ENCODE measurements around the gene IQSEC3.
A peak's percentile ranks its signal among the peaks of the same experiment; 100 is the strongest.

IQSEC3 gene

DNA sequence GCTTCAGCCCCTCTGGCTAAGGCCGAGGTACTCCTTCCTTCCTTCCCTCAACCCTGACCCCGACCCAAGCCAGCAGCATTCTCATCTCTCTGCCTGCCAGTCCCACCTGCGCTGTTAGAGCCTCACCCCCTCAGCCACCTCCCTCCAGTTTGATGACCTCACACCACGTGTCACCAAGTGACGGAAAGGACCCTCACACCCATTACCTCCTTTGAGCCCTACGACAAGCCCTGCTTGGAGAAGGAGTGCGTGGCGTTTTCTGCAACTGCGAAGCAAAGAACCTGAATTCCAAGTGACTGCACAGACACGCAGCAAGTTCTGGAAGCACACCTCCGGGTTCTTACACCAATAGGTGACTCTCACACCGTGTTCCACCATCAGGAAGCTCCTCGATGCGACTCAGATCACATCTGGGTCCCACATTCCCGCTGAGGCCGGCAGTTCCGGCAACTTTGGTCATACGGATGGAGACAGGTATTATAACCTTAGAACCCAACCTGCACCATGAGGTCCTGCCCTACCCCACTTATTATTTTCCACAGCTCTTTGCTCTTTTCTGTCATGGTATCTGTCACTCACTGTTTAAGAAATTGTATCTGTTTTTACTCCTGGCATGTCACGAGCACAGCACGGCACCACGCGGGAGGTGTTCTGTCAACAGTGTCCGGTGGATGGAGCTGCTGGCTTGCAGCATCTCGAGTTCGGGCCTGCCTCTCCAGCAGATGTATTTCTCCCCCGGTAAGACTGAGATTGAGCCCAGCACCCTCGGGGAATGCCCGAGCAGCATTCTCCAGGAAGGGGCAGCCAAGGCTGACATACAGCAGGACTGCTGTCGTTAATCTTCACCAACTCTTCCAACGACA lies 152.4 kb downstream of the IQSEC3 start:
- H4K20me1 ChIP-seq (ENCODE audit: insufficient read depth) = no peaks in the 10 kb centered on the region
- H3K9ac ChIP-seq = no peak overlapping the region
- no peak overlapping the region for H3K27ac ChIP-seq
- H3K36me3 ChIP-seq (ENCODE audit: insufficient read depth) = no peaks in the 10 kb centered on the region
- no peaks in the 10 kb centered on the region for H3K79me2 ChIP-seq (ENCODE audit: insufficient read depth, low read depth)
- peaks cover 22% of the 10 kb centered on the region; the same call in 1 of the 2 replicates for H3K27me3 ChIP-seq (ENCODE audit: insufficient read depth, low read depth)
- no peaks in the 10 kb centered on the region for H3K4me1 ChIP-seq (ENCODE audit: low read depth, poor library complexity, severe bottlenecking)
- H2AFZ ChIP-seq (ENCODE audit: low read depth) = no peak overlapping the region
- H3K4me2 ChIP-seq = no peak overlapping the region
- TF ChIP-seq, protein P1, sequence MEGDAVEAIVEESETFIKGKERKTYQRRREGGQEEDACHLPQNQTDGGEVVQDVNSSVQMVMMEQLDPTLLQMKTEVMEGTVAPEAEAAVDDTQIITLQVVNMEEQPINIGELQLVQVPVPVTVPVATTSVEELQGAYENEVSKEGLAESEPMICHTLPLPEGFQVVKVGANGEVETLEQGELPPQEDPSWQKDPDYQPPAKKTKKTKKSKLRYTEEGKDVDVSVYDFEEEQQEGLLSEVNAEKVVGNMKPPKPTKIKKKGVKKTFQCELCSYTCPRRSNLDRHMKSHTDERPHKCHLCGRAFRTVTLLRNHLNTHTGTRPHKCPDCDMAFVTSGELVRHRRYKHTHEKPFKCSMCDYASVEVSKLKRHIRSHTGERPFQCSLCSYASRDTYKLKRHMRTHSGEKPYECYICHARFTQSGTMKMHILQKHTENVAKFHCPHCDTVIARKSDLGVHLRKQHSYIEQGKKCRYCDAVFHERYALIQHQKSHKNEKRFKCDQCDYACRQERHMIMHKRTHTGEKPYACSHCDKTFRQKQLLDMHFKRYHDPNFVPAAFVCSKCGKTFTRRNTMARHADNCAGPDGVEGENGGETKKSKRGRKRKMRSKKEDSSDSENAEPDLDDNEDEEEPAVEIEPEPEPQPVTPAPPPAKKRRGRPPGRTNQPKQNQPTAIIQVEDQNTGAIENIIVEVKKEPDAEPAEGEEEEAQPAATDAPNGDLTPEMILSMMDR (conservative IDR thresholded peaks at IDR 0.05; ENCODE audit: low read depth, low read length) = no peak
- H3K4me3 ChIP-seq (IDR thresholded peaks at IDR 0.05; ENCODE audit: insufficient read depth, low read depth, low read length) = no peak overlapping the region

DNA sequence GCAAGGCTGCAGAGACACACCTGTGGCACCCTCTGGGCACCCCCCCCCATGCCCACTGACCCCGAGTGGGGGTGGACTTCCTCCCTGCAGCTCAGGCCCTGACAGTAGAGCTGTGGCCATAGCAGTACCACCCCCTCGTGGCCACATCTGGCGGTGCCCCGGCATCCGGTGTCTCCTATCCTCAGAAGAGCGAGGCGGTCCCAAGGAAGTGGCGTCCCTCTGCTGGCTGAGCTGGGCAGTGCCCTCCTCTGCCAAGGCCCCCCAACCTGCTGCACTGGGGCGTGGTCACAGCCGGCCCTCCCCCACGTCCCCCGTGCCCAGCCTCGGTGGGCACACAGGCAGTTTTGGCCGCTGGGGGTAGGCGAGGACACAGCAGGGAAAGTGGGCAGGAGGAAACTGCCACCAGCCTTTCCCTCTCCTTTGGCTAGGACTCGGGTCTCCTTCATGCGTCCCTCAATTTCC lies 153.4 kb downstream of the IQSEC3 start:
- TF ChIP-seq, protein P1 (conservative IDR thresholded peaks at IDR 0.05; ENCODE audit: low read depth, low read length) = peak; percentile 32
- Histone ChIP-seq H4K20me1 (ENCODE audit: insufficient read depth) (no peaks in the 10 kb centered on the region), H3K9ac (no peak overlapping the region), H3K27me3 (ENCODE audit: insufficient read depth, low read depth) (peaks cover 13% of the 10 kb centered on the region; the same call in 1 of the 2 replicates), H2AFZ (ENCODE audit: low read depth) (no peak overlapping the region), H3K4me2 (no peak overlapping the region), H3K4me3 (IDR thresholded peaks at IDR 0.05; ENCODE audit: insufficient read depth, low read depth, low read length) (no peak overlapping the region), H3K36me3 (ENCODE audit: insufficient read depth) (no peaks in the 10 kb centered on the region), H3K79me2 (ENCODE audit: insufficient read depth, low read depth) (no peaks in the 10 kb centered on the region), H3K27ac (no peak overlapping the region), H3K4me1 (ENCODE audit: low read depth, poor library complexity, severe bottlenecking) (no peaks in the 10 kb centered on the region)

DNA sequence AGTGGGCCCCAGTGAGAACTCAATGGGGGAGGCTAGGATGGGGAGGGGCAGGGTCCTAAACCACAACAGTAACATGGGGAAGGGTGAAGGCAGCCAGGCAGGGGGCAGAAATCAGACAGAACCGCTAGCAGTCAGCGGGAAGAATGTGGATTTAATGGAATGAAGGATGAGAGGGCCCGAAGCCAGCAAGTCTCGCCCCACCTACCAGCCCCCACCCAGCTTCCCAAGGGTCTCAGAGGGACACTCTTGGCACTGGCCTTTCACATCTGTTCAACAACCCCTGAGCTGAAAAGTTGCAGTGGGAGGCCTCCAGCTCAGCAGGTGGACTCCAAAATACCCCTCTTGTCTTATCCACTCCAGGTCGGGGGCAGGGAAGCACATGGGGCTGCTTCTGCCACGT lies 153.9 kb downstream of the IQSEC3 start:
- Histone ChIP-seq H3K9ac (no peak overlapping the region), H4K20me1 (ENCODE audit: insufficient read depth) (no peaks in the 10 kb centered on the region), H3K79me2 (ENCODE audit: insufficient read depth, low read depth) (no peaks in the 10 kb centered on the region), H3K36me3 (ENCODE audit: insufficient read depth) (no peaks in the 10 kb centered on the region), H3K4me1 (ENCODE audit: low read depth, poor library complexity, severe bottlenecking) (no peaks in the 10 kb centered on the region), H2AFZ (ENCODE audit: low read depth) (no peak overlapping the region), H3K4me2 (no peak overlapping the region), H3K27ac (no peak overlapping the region), H3K4me3 (IDR thresholded peaks at IDR 0.05; ENCODE audit: insufficient read depth, low read depth, low read length) (no peak overlapping the region), H3K27me3 (ENCODE audit: insufficient read depth, low read depth) (peaks cover 9% of the 10 kb centered on the region; the same call in 1 of the 2 replicates)
- TF ChIP-seq, protein P1 (conservative IDR thresholded peaks at IDR 0.05; ENCODE audit: low read depth, low read length) = no peak

DNA sequence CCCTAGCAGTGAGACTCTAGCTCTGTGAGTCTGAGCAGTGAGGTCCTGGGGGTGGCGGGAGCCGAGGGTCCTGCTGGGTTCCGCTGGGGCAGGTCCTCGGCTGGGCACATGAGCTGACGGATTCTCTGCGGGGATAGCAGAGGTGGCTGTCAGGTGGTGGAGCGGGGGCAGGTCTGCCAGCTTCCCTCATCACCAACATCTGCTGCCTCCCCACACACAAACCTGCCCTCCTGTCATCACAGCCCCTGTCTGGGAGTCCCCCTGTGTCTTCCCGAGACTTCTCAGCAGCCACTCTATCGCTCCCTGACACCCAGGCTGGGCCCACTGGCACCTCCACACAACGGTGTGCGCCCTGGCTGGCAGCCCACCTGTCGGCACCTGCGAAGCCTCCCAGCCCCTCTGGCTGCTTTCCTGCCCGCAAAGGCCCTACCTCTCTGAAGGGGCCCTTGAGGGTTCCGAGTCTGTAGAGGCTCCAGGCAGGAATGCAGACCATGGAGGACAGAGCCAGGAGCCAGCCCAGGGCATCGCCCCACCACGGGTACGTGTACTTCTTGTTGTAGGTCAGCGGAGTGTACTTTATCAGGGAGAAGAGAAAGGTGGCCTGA lies 154.5 kb downstream of the IQSEC3 start:
- Histone ChIP-seq H3K4me1 (ENCODE audit: low read depth, poor library complexity, severe bottlenecking) (no peaks in the 10 kb centered on the region), H3K4me3 (IDR thresholded peaks at IDR 0.05; ENCODE audit: insufficient read depth, low read depth, low read length) (no peak overlapping the region), H4K20me1 (ENCODE audit: insufficient read depth) (no peaks in the 10 kb centered on the region), H2AFZ (ENCODE audit: low read depth) (no peak overlapping the region), H3K36me3 (ENCODE audit: insufficient read depth) (no peaks in the 10 kb centered on the region), H3K27me3 (ENCODE audit: insufficient read depth, low read depth) (peaks cover 9% of the 10 kb centered on the region; the same call in 1 of the 2 replicates), H3K79me2 (ENCODE audit: insufficient read depth, low read depth) (no peaks in the 10 kb centered on the region), H3K27ac (no peak overlapping the region), H3K9ac (no peak overlapping the region), H3K4me2 (no peak overlapping the region)
- TF ChIP-seq, protein P1 (conservative IDR thresholded peaks at IDR 0.05; ENCODE audit: low read depth, low read length) = no peak
